Stimulated activated CD8-positive, alpha-beta memory T cell treated with anti-CD3 and anti-CD28 coated beads, Interleukin-12 subunit alpha, Interleukin-12 subunit beta, amount 100 ng/mL, for 4 hours (primary cell): ENCODE measurements around the gene AMBRA1.

Experiments used
- DNase-seq: peaks from one replicate; pipeline ENCODE4 v3.0.0-alpha.2; 2020; ENCODE audit warnings: low read depth

Gene AMBRA1

GRCh38 chr11:46438211-46438610 is 155.6 kb downstream of the AMBRA1 start:
- no peak for DNase-seq

- DNase-seq = no peak
These were observed 156.6 kb downstream of the AMBRA1 start for GRCh38 chr11:46437122-46437689.

GRCh38 chr11:46436113-46436512 is 157.7 kb downstream of the AMBRA1 start:
- DNase-seq = no peak

GRCh38 chr11:46435679-46436078 is 158.1 kb downstream of the AMBRA1 start:
- no peak for DNase-seq

GRCh38 chr11:46431211-46431610 is 162.6 kb downstream of the AMBRA1 start:
- DNase-seq = no peak

- DNase-seq = no peak
These were observed 164.1 kb downstream of the AMBRA1 start for GRCh38 chr11:46429717-46430116.

GRCh38 chr11:46427364-46427763 is 166.5 kb downstream of the AMBRA1 start:
- no peak for DNase-seq

- DNase-seq = no peak
These were observed 167.4 kb downstream of the AMBRA1 start for GRCh38 chr11:46426233-46426991.

- no peak for DNase-seq
These were observed 171.2 kb downstream of the AMBRA1 start for GRCh38 chr11:46422588-46422987.

- DNase-seq = no peak
These were observed 172.5 kb downstream of the AMBRA1 start for GRCh38 chr11:46421257-46421880.

GRCh38 chr11:46420513-46420912 is 173.3 kb downstream of the AMBRA1 start:
- no peak for DNase-seq

GRCh38 chr11:46418751-46419150 is 175.1 kb downstream of the AMBRA1 start:
- no peak for DNase-seq

- no peak for DNase-seq
These were observed 176.1 kb downstream of the AMBRA1 start for GRCh38 chr11:46417711-46418110.

GRCh38 chr11:46414879-46415278 is 178.9 kb downstream of the AMBRA1 start:
- DNase-seq = no peak

GRCh38 chr11:46414466-46414796 is 179.4 kb downstream of the AMBRA1 start:
- DNase-seq = no peak

- DNase-seq = no peak
These were observed 179.9 kb downstream of the AMBRA1 start for GRCh38 chr11:46413760-46414465.

GRCh38 chr11:46410021-46410420 is 183.8 kb downstream of the AMBRA1 start:
- no peak for DNase-seq

GRCh38 chr11:46408407-46408986 is 185.3 kb downstream of the AMBRA1 start:
- no peak for DNase-seq

- no peak for DNase-seq
These were observed 186.2 kb downstream of the AMBRA1 start for GRCh38 chr11:46407635-46408034.

- no peak for DNase-seq
These were observed 189.3 kb downstream of the AMBRA1 start for GRCh38 chr11:46404476-46405017.

GRCh38 chr11:46402957-46403902 is 190.6 kb downstream of the AMBRA1 start:
- DNase-seq = no peak
